WTC11 (cell line): ENCODE data around the gene RAMAC. TPM values are rescaled to one million over a fixed set of nuclear protein-coding genes. Genes with fewer than 3 reads are reported as not detected.

Experiments
- ATAC-seq: fragments of 200-7000 bp; cut with Tn5 transposase; 2 replicates; pipeline ENCODE4 v1.10.0; 2021; ENCODE audit warnings: mild to moderate bottlenecking, moderate library complexity
- CTCF ChIA-PET: fragments of 300-600 bp; sonication (Branson Sonifier 250); formaldehyde crosslinking; loops from one replicate; lab custom pipeline; 2021; ENCODE audit warnings: antibody characterized with exemption; lab: Charles Lee
- POLR2A ChIA-PET: fragments of 350-600 bp; sonication (Branson Sonifier 250); formaldehyde crosslinking; loops from one replicate; lab custom pipeline; 2021; ENCODE audit warnings: antibody characterized with exemption; lab: Charles Lee
- DNase-seq: peaks from one replicate; pipeline ENCODE4 v3.0.0; 2021; ENCODE audit warnings: low spot score
- H3K27ac Mint-ChIP-seq: 2 replicates; pipeline ENCODE4 v1.8.0; 2021; ENCODE audit warnings: mixed read lengths
- H3K27me3 Mint-ChIP-seq: 2 replicates; pipeline ENCODE4 v1.8.0; 2021; ENCODE audit warnings: low read depth, mild to moderate bottlenecking, moderate library complexity, mixed read lengths
- H3K36me3 Mint-ChIP-seq: 2 replicates; pipeline ENCODE4 v1.8.0; 2021; ENCODE audit warnings: mixed read lengths
- H3K4me1 Mint-ChIP-seq: 2 replicates; pipeline ENCODE4 v1.8.0; 2022; ENCODE audit warnings: mixed read lengths
- H3K4me3 Mint-ChIP-seq: 2 replicates; pipeline ENCODE4 v1.8.0; 2021; ENCODE audit warnings: mild to moderate bottlenecking, moderate library complexity, mixed read lengths
- H3K9me3 Mint-ChIP-seq: 2 replicates; pipeline ENCODE4 v1.8.0; 2021; ENCODE audit warnings: mixed read lengths
- ATF1 ChIP-seq: sonication (generic); formaldehyde crosslinking; IDR thresholded peaks from 2 replicates; pipeline ENCODE4 v1.8.1; 2023; ENCODE audit warnings: mild to moderate bottlenecking, moderate library complexity, missing genetic modification reagents
- CREM ChIP-seq: sonication (generic); formaldehyde crosslinking; IDR thresholded peaks from 2 replicates; pipeline ENCODE4 v1.8.1; 2022; ENCODE audit warnings: mild to moderate bottlenecking, missing genetic modification reagents, moderate library complexity
- ESRRA ChIP-seq: sonication (generic); formaldehyde crosslinking; IDR thresholded peaks from 2 replicates; pipeline ENCODE4 v1.8.1; 2022; ENCODE audit warnings: mild to moderate bottlenecking, missing genetic modification reagents, borderline replicate concordance
- FOXK1 ChIP-seq: sonication (generic); formaldehyde crosslinking; IDR thresholded peaks from 2 replicates; pipeline ENCODE4 v1.8.0; 2022; ENCODE audit warnings: mild to moderate bottlenecking, moderate library complexity, missing genetic modification reagents
- HMGA2 ChIP-seq: fragments of 250-450 bp; sonication (Bioruptor Pico); IDR thresholded peaks from 2 replicates; pipeline ENCODE4 v1.4.0; 2021; ENCODE audit warnings: mild to moderate bottlenecking, moderate library complexity
- JAZF1 ChIP-seq: fragments of 250-450 bp; sonication (Bioruptor Pico); IDR thresholded peaks from 2 replicates; pipeline ENCODE4 v1.9.0; 2021; ENCODE audit warnings: moderate library complexity, mild to moderate bottlenecking, inconsistent platforms
- JUN ChIP-seq: sonication (generic); formaldehyde crosslinking; IDR thresholded peaks from 2 replicates; pipeline ENCODE4 v1.8.0; 2023; ENCODE audit warnings: mild to moderate bottlenecking, missing genetic modification reagents
- NFYB ChIP-seq: sonication (generic); formaldehyde crosslinking; conservative IDR thresholded peaks from 2 replicates; pipeline ENCODE4 v1.8.0; 2022; ENCODE audit warnings: low read depth, missing genetic modification reagents
- PRRX2 ChIP-seq: fragments of 250-450 bp; sonication (Bioruptor Pico); IDR thresholded peaks from 2 replicates; pipeline ENCODE4 v1.8.0; 2021; ENCODE audit warnings: mild to moderate bottlenecking
- SP1 ChIP-seq: sonication (generic); formaldehyde crosslinking; conservative IDR thresholded peaks from 2 replicates; pipeline ENCODE4 v1.8.1; 2022; ENCODE audit warnings: missing genetic modification reagents
- TCF7 ChIP-seq: sonication (generic); formaldehyde crosslinking; IDR thresholded peaks from 2 replicates; pipeline ENCODE4 v1.8.0; 2022; ENCODE audit warnings: mild to moderate bottlenecking, low read depth, missing genetic modification reagents, moderate library complexity
- TEAD1 ChIP-seq: sonication (generic); formaldehyde crosslinking; IDR thresholded peaks from 2 replicates; pipeline ENCODE4 v1.8.0; 2022; ENCODE audit warnings: mild to moderate bottlenecking, missing genetic modification reagents
- TEAD4 ChIP-seq: sonication (generic); formaldehyde crosslinking; IDR thresholded peaks from 2 replicates; pipeline ENCODE4 v1.8.0; 2022; ENCODE audit warnings: mild to moderate bottlenecking, missing genetic modification reagents
- ZBTB21 ChIP-seq: sonication (generic); formaldehyde crosslinking; IDR thresholded peaks from 2 replicates; pipeline ENCODE4 v1.8.1; 2023; ENCODE audit warnings: mild to moderate bottlenecking, missing genetic modification reagents, borderline replicate concordance
- ZNF138 ChIP-seq: sonication (generic); formaldehyde crosslinking; conservative IDR thresholded peaks from 2 replicates; pipeline ENCODE4 v1.8.1; 2022; ENCODE audit warnings: mild to moderate bottlenecking, moderate library complexity, missing genetic modification reagents
- ZNF263 ChIP-seq: sonication (generic); formaldehyde crosslinking; IDR thresholded peaks from 2 replicates; pipeline ENCODE4 v1.8.1; 2022; ENCODE audit warnings: low read depth, mild to moderate bottlenecking, moderate library complexity, missing genetic modification reagents
- ZNF317 ChIP-seq: sonication (generic); formaldehyde crosslinking; IDR thresholded peaks from 2 replicates; pipeline ENCODE4 v1.8.1; 2023; ENCODE audit warnings: low read depth, mild to moderate bottlenecking, moderate library complexity, missing genetic modification reagents, borderline replicate concordance
- ZNF396 ChIP-seq: fragments of 250-450 bp; sonication (Bioruptor Pico); IDR thresholded peaks from 2 replicates; pipeline ENCODE4 v1.8.0; 2021; ENCODE audit warnings: mild to moderate bottlenecking, moderate library complexity, borderline replicate concordance
- ZNF416 ChIP-seq: fragments of 250-450 bp; sonication (Bioruptor Pico); IDR thresholded peaks from 2 replicates; pipeline ENCODE4 v1.9.0; 2021; ENCODE audit warnings: mild to moderate bottlenecking, inconsistent platforms
- total RNA-seq: library from RNA; stranded (reverse); gene quantifications from 3 replicates; pipeline ENCODE4 v1.2.3, GENCODE V29; 2021
- TF ChIP-seq, protein P1 (sequence below): sonication (generic); formaldehyde crosslinking; IDR thresholded peaks from 2 replicates; pipeline ENCODE4 v1.8.1; 2022; ENCODE audit warnings: low read depth, mild to moderate bottlenecking, moderate library complexity, missing genetic modification reagents, borderline replicate concordance
- TF ChIP-seq, protein P2 (sequence below): sonication (generic); formaldehyde crosslinking; conservative IDR thresholded peaks from 2 replicates; pipeline ENCODE4 v1.8.1; 2022; ENCODE audit warnings: mild to moderate bottlenecking, missing genetic modification reagents
- TF ChIP-seq, protein P3 (sequence below): sonication (generic); formaldehyde crosslinking; IDR thresholded peaks from 2 replicates; pipeline ENCODE4 v1.8.0; 2022; ENCODE audit warnings: mild to moderate bottlenecking, missing genetic modification reagents
- TF ChIP-seq, protein P4 (sequence below): fragments of 250-450 bp; sonication (Bioruptor Pico); IDR thresholded peaks from 2 replicates; pipeline ENCODE4 v1.9.0; 2021; ENCODE audit warnings: mild to moderate bottlenecking
- TF ChIP-seq, protein P5 (sequence below): sonication (generic); formaldehyde crosslinking; IDR thresholded peaks from 2 replicates; pipeline ENCODE4 v1.8.1; 2023; ENCODE audit warnings: mild to moderate bottlenecking, moderate library complexity, missing genetic modification reagents
- TF ChIP-seq, protein P6 (sequence below): sonication (generic); formaldehyde crosslinking; IDR thresholded peaks from 2 replicates; pipeline ENCODE4 v1.8.0; 2023; ENCODE audit warnings: mild to moderate bottlenecking, missing genetic modification reagents
- TF ChIP-seq, protein P7 (sequence below): fragments of 250-450 bp; sonication (Bioruptor Pico); conservative IDR thresholded peaks from 2 replicates; pipeline ENCODE4 v1.9.0; 2021; ENCODE audit warnings: mild to moderate bottlenecking
- TF ChIP-seq, protein P8 (sequence below): sonication (generic); formaldehyde crosslinking; IDR thresholded peaks from 2 replicates; pipeline ENCODE4 v1.8.0; 2022; ENCODE audit warnings: mild to moderate bottlenecking, missing genetic modification reagents

The RAMAC gene
- total RNA-seq, 1 experiment from 2014 or later = 26.6 TPM

DNA sequence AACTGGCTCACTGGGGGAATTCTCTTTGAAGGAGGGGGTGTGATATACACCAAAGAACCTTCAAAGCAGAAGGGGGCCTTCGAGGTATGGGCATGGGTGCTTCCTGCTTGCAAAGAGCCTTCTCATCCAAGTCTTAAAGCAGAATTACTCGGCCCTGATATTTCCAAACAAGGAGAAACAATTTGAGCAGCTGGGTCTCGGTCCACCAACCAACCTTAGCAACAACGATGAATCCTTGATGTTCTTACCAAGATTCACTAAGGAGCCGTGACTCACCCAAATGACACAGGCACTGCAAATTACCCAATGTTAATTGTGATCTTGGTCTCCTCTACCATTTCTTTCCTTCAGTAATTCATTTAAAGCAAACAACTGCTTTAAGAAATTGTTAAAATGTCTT is 41.2 kb upstream of the RAMAC start:
- no peak for TF ChIP-seq TEAD4 (CRISPR knock-in tag)
- no peak for TF ChIP-seq TEAD1 (CRISPR knock-in tag)
- TF ChIP-seq, protein P1, sequence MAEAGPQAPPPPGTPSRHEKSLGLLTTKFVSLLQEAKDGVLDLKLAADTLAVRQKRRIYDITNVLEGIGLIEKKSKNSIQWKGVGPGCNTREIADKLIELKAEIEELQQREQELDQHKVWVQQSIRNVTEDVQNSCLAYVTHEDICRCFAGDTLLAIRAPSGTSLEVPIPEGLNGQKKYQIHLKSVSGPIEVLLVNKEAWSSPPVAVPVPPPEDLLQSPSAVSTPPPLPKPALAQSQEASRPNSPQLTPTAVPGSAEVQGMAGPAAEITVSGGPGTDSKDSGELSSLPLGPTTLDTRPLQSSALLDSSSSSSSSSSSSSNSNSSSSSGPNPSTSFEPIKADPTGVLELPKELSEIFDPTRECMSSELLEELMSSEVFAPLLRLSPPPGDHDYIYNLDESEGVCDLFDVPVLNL = no peak
- no peak for TF ChIP-seq PRRX2 (CRISPR knock-in tag)
- no peak for TF ChIP-seq FOXK1
- no peak for TF ChIP-seq JUN (CRISPR knock-in tag)
- TF ChIP-seq ZNF263 (CRISPR knock-in tag) = no peak
- no peak for TF ChIP-seq HMGA2 (CRISPR knock-in tag)
- TF ChIP-seq ZNF396 (CRISPR knock-in tag) = no peak
- no peak for TF ChIP-seq CREM (CRISPR knock-in tag)
- TF ChIP-seq, protein P2, sequence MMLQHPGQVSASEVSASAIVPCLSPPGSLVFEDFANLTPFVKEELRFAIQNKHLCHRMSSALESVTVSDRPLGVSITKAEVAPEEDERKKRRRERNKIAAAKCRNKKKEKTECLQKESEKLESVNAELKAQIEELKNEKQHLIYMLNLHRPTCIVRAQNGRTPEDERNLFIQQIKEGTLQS (CRISPR knock-in tag) = no peak
- no peak for TF ChIP-seq ZNF138 (CRISPR knock-in tag)
- TF ChIP-seq ESRRA (CRISPR knock-in tag) = no peak
- TF ChIP-seq, protein P3, sequence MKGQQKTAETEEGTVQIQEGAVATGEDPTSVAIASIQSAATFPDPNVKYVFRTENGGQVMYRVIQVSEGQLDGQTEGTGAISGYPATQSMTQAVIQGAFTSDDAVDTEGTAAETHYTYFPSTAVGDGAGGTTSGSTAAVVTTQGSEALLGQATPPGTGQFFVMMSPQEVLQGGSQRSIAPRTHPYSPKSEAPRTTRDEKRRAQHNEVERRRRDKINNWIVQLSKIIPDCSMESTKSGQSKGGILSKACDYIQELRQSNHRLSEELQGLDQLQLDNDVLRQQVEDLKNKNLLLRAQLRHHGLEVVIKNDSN (CRISPR knock-in tag) = no peak
- TF ChIP-seq, protein P4, sequence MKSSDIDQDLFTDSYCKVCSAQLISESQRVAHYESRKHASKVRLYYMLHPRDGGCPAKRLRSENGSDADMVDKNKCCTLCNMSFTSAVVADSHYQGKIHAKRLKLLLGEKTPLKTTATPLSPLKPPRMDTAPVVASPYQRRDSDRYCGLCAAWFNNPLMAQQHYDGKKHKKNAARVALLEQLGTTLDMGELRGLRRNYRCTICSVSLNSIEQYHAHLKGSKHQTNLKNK = no peak
- no peak for TF ChIP-seq ZNF416 (CRISPR knock-in tag)
- no peak for TF ChIP-seq JAZF1 (CRISPR knock-in tag)
- TF ChIP-seq ATF1 (CRISPR knock-in tag) = no peak
- TF ChIP-seq, protein P5, sequence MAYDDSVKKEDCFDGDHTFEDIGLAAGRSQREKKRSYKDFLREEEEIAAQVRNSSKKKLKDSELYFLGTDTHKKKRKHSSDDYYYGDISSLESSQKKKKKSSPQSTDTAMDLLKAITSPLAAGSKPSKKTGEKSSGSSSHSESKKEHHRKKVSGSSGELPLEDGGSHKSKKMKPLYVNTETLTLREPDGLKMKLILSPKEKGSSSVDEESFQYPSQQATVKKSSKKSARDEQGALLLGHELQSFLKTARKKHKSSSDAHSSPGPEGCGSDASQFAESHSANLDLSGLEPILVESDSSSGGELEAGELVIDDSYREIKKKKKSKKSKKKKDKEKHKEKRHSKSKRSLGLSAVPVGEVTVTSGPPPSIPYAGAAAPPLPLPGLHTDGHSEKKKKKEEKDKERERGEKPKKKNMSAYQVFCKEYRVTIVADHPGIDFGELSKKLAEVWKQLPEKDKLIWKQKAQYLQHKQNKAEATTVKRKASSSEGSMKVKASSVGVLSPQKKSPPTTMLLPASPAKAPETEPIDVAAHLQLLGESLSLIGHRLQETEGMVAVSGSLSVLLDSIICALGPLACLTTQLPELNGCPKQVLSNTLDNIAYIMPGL = no peak
- ChIA-PET POLR2A (no interaction called here), CTCF (no interaction called here)
- H3K4me1 Mint-ChIP-seq = 0 out of 2 replicates have a peak, but pooled peaks cover 3% of the 10 kb centered on the region
- DNase-seq (no peak), ATAC-seq (no peak)
- no peaks in the 10 kb centered on the region for H3K36me3 Mint-ChIP-seq
- H3K27ac Mint-ChIP-seq = no peak overlapping the region
- H3K4me3 Mint-ChIP-seq = no peak overlapping the region
- H3K27me3 Mint-ChIP-seq = no peaks in the 10 kb centered on the region
- H3K9me3 Mint-ChIP-seq = no peaks in the 10 kb centered on the region

DNA sequence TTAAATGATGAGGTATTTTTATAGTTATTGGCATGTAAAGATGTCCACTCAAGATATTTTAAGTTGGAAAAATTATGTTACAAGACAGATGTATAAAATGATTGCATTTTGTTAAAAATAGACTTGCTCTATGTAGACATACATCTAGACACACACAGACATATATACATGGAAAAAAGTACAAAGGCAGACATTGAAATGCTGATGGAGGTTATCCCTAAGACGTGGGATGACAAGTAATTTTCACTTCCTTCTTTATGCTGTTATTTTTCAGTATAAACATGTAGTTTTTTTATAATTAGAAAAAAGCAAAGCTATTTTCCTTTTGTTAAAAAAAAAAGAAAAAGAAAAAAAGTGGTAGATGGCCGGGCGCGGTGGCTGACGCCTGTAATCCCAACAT is 40.7 kb upstream of the RAMAC start:
- TF ChIP-seq SP1 (CRISPR knock-in tag) (no peak), ZNF317 (CRISPR knock-in tag) (no peak), ZBTB21 (CRISPR knock-in tag) (no peak), PRRX2 (CRISPR knock-in tag) (no peak), NFYB (CRISPR knock-in tag) (no peak), TCF7 (CRISPR knock-in tag) (no peak)
- TF ChIP-seq, protein P6, sequence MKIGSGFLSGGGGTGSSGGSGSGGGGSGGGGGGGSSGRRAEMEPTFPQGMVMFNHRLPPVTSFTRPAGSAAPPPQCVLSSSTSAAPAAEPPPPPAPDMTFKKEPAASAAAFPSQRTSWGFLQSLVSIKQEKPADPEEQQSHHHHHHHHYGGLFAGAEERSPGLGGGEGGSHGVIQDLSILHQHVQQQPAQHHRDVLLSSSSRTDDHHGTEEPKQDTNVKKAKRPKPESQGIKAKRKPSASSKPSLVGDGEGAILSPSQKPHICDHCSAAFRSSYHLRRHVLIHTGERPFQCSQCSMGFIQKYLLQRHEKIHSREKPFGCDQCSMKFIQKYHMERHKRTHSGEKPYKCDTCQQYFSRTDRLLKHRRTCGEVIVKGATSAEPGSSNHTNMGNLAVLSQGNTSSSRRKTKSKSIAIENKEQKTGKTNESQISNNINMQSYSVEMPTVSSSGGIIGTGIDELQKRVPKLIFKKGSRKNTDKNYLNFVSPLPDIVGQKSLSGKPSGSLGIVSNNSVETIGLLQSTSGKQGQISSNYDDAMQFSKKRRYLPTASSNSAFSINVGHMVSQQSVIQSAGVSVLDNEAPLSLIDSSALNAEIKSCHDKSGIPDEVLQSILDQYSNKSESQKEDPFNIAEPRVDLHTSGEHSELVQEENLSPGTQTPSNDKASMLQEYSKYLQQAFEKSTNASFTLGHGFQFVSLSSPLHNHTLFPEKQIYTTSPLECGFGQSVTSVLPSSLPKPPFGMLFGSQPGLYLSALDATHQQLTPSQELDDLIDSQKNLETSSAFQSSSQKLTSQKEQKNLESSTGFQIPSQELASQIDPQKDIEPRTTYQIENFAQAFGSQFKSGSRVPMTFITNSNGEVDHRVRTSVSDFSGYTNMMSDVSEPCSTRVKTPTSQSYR (CRISPR knock-in tag) = no peak
- TF ChIP-seq, protein P7, sequence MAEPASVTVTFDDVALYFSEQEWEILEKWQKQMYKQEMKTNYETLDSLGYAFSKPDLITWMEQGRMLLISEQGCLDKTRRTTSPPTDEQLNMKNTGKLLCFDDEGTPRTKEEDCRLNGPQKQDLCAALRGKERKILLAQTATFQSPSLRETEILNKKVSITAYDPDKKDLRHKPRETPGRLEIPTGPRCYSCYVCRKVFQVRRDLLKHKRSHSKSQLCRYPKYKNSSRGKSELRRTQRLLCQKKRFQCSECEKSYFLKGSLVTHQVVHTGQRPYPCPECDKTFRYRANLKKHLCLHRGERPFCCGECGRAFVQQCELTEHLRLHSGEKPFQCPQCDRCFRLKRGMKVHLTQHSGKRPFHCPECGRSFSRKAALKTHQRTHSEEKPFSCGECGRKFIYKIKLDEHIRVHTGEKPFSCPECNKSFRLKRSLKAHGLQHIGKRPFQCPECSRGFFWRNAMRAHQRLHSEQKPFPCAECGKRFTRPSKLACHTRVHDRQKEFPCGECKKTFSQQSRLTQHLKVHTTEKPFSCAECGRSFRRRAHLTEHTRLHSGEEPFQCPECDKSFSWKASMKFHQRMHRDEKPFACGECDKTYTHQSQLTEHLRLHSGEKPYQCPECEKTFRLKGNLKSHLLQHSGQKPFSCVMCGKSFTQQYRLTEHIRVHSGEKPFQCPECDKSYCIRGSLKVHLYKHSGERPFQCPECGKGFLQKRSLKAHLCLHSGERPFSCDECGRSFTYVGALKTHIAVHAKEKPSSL (CRISPR knock-in tag) = no peak
- TF ChIP-seq, protein P8, sequence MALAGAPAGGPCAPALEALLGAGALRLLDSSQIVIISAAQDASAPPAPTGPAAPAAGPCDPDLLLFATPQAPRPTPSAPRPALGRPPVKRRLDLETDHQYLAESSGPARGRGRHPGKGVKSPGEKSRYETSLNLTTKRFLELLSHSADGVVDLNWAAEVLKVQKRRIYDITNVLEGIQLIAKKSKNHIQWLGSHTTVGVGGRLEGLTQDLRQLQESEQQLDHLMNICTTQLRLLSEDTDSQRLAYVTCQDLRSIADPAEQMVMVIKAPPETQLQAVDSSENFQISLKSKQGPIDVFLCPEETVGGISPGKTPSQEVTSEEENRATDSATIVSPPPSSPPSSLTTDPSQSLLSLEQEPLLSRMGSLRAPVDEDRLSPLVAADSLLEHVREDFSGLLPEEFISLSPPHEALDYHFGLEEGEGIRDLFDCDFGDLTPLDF (CRISPR knock-in tag) = no peak
- no peak overlapping the region for H3K27ac Mint-ChIP-seq
- H3K4me1 Mint-ChIP-seq = 0 out of 2 replicates have a peak, but pooled peaks cover 3% of the 10 kb centered on the region
- ATAC-seq (no peak), DNase-seq (no peak)
- H3K27me3 Mint-ChIP-seq = no peaks in the 10 kb centered on the region
- POLR2A ChIA-PET = no interaction called here
- no peaks in the 10 kb centered on the region for H3K36me3 Mint-ChIP-seq
- no peaks in the 10 kb centered on the region for H3K9me3 Mint-ChIP-seq
- CTCF ChIA-PET = no interaction called here
- no peak overlapping the region for H3K4me3 Mint-ChIP-seq
